Adrenal gland (tissue), 5 donors: ENCODE results near the gene RNLS.

Experiments
- POLR2A ChIP-seq, 2 donors: fragments of 450-650 bp; IDR thresholded peaks; one replicate each; pipeline ENCODE4 v1.6.1; 2017; ENCODE audit warnings: antibody characterized with exemption in 2 of 2, mild to moderate bottlenecking in 2 of 2, moderate library complexity in 1 of 2
- TF ChIP-seq, protein P1 (sequence below), 6 experiments: fragments of 450-650 bp in 4 of 6; fragments of 200-600 bp in 2 of 6; sonication (generic) in 1 of 6; IDR thresholded peaks; 1 replicate in 5 of 6; 2 replicates in 1 of 6; pipeline versions ENCODE4 v1.5.1 to v1.8.0; 2016 to 2021; ENCODE audit warnings: antibody characterized with exemption in 6 of 6, mild to moderate bottlenecking in 2 of 6, moderate library complexity in 1 of 6
- donor health status: DM: no; HTN: no; CAD: no.

DNA sequence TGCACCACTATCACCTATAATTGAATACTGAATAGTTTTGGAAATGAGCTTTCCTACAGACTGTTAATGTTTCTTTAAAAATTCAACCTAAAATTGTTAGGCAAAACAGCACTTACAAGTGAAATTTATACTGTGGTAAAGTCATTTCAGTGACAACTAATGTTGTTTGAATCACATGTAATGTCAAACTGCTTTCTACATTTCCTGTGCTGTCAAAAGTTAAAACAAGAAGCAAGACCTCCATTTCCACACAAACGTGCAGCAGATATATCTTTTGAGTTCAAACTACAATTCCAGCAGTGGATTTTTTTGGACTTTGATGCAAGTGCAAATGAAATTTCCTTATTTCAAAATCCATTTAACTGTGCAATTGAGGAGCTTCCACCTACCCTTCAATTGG, 199.8 kb downstream of the RNLS start:
- TF ChIP-seq, protein P1, sequence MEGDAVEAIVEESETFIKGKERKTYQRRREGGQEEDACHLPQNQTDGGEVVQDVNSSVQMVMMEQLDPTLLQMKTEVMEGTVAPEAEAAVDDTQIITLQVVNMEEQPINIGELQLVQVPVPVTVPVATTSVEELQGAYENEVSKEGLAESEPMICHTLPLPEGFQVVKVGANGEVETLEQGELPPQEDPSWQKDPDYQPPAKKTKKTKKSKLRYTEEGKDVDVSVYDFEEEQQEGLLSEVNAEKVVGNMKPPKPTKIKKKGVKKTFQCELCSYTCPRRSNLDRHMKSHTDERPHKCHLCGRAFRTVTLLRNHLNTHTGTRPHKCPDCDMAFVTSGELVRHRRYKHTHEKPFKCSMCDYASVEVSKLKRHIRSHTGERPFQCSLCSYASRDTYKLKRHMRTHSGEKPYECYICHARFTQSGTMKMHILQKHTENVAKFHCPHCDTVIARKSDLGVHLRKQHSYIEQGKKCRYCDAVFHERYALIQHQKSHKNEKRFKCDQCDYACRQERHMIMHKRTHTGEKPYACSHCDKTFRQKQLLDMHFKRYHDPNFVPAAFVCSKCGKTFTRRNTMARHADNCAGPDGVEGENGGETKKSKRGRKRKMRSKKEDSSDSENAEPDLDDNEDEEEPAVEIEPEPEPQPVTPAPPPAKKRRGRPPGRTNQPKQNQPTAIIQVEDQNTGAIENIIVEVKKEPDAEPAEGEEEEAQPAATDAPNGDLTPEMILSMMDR (IDR thresholded peaks at IDR 0.05): no peak
- no peak for TF ChIP-seq POLR2A (IDR thresholded peaks at IDR 0.05)
